Liver (tissue), 3 donors: ENCODE results near the gene RASGRF1.

ENCODE experiments used
- ATF3 ChIP-seq: IDR thresholded peaks from 2 replicates; pipeline ENCODE4 v1.6.1; 2016; ENCODE audit warnings: antibody characterized with exemption
- RAD21 ChIP-seq, 2 donors: IDR thresholded peaks; 2 replicates each; pipeline ENCODE4 v1.6.1; 2016; ENCODE audit warnings: antibody characterized with exemption in 2 of 2, mild to moderate bottlenecking in 2 of 2
- REST ChIP-seq: IDR thresholded peaks from 2 replicates; pipeline ENCODE4 v1.6.1; 2016; ENCODE audit warnings: antibody characterized with exemption, mild to moderate bottlenecking
- SP1 ChIP-seq: IDR thresholded peaks from 2 replicates; pipeline ENCODE4 v1.6.1; 2018; ENCODE audit warnings: antibody characterized with exemption, mild to moderate bottlenecking
- TF ChIP-seq, protein P1 (sequence below): fragments of 150-350 bp; IDR thresholded peaks from 2 replicates; pipeline ENCODE4 v1.5.1; 2017; ENCODE audit warnings: improper control_type of control experiment, low read depth, low read length; ENCODE audit not compliant: missing input control
- donor health status: healthy.
- donor health status: healthy.

- TF ChIP-seq RAD21 (IDR thresholded peaks at IDR 0.05) (no peak), SP1 (no peak), ATF3 (no peak), REST (no peak)
- TF ChIP-seq, protein P1, sequence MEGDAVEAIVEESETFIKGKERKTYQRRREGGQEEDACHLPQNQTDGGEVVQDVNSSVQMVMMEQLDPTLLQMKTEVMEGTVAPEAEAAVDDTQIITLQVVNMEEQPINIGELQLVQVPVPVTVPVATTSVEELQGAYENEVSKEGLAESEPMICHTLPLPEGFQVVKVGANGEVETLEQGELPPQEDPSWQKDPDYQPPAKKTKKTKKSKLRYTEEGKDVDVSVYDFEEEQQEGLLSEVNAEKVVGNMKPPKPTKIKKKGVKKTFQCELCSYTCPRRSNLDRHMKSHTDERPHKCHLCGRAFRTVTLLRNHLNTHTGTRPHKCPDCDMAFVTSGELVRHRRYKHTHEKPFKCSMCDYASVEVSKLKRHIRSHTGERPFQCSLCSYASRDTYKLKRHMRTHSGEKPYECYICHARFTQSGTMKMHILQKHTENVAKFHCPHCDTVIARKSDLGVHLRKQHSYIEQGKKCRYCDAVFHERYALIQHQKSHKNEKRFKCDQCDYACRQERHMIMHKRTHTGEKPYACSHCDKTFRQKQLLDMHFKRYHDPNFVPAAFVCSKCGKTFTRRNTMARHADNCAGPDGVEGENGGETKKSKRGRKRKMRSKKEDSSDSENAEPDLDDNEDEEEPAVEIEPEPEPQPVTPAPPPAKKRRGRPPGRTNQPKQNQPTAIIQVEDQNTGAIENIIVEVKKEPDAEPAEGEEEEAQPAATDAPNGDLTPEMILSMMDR: no peak
Measured at GRCh38 chr15:78993257-78993930, 97.2 kb downstream of the RASGRF1 start.
